HG02571 (cell line): Measurements from ENCODE around the gene CALCOCO1.
"Not testable (repeated sequence)": the region's sequence is repeated elsewhere in the genome, so short reads cannot be mapped to it uniquely, and the experiment has no call there.

Experiments used
- ATAC-seq: cut with Tn5 transposase; IDR thresholded peaks from one replicate; pipeline ENCODE4 v1.9.1; 2021; ENCODE audit warnings: mild to moderate bottlenecking, moderate library complexity; ENCODE audit not compliant: unreplicated experiment

CALCOCO1 gene

GRCh38 chr12:53727310-53728041, at the start of gene CALCOCO1:
CALCOCO1 (minus strand) TSS chr12:53727452; CDS start chr12:53725242, 2,210 bp downstream.
- ATAC-seq = peak; percentile 98

- no peak for ATAC-seq
Observed at GRCh38 chr12:53776872-53777271, 49.6 kb upstream of the CALCOCO1 start.

GRCh38 chr12:53775478-53776145, 48.4 kb upstream of the CALCOCO1 start:
- ATAC-seq = no peak

- no peak for ATAC-seq
Observed at GRCh38 chr12:53770281-53770680, 43.0 kb upstream of the CALCOCO1 start.

- ATAC-seq = no peak
Observed at GRCh38 chr12:53768976-53769375, 41.7 kb upstream of the CALCOCO1 start.

- no peak for ATAC-seq
Observed at GRCh38 chr12:53766881-53767280, 39.6 kb upstream of the CALCOCO1 start.

- no peak for ATAC-seq
Observed at GRCh38 chr12:53765891-53766290, 38.6 kb upstream of the CALCOCO1 start.

GRCh38 chr12:53764615-53765014, 37.4 kb upstream of the CALCOCO1 start:
- no peak for ATAC-seq

- not testable (repeated sequence) for ATAC-seq
Observed at GRCh38 chr12:53762793-53763192, 35.5 kb upstream of the CALCOCO1 start.

GRCh38 chr12:53761306-53761705, 34.1 kb upstream of the CALCOCO1 start:
- no peak for ATAC-seq

- no peak for ATAC-seq
Observed at GRCh38 chr12:53759261-53759660, 32.0 kb upstream of the CALCOCO1 start.

GRCh38 chr12:53758730-53759103, 31.5 kb upstream of the CALCOCO1 start:
- no peak for ATAC-seq

GRCh38 chr12:53758081-53758729, 31.0 kb upstream of the CALCOCO1 start:
- ATAC-seq = no peak

GRCh38 chr12:53757101-53757770, 30.0 kb upstream of the CALCOCO1 start:
- ATAC-seq = peak; percentile 68

GRCh38 chr12:53756300-53757100, 29.2 kb upstream of the CALCOCO1 start:
- no peak for ATAC-seq

GRCh38 chr12:53755893-53756292, 28.6 kb upstream of the CALCOCO1 start:
- no peak for ATAC-seq

GRCh38 chr12:53755451-53755891, 28.2 kb upstream of the CALCOCO1 start:
- no peak for ATAC-seq

- ATAC-seq = no peak
Observed at GRCh38 chr12:53754633-53755264, 27.5 kb upstream of the CALCOCO1 start.

- ATAC-seq = no peak
Observed at GRCh38 chr12:53754188-53754585, 26.9 kb upstream of the CALCOCO1 start.

GRCh38 chr12:53752621-53753020, 25.4 kb upstream of the CALCOCO1 start:
- ATAC-seq = no peak
